HEK293 (cell line): ENCODE data around the gene ZBTB20.

Experiments
- CTCF ChIP-seq: fragments of 450-650 bp; formaldehyde crosslinking; IDR thresholded peaks from 2 replicates; pipeline ENCODE4 v1.5.1; 2016; ENCODE audit warnings: missing biosample characterization, missing genetic modification characterization
- GLI4 ChIP-seq: fragments of 450-650 bp; formaldehyde crosslinking; IDR thresholded peaks from 2 replicates; pipeline ENCODE4 v1.5.1; 2016; ENCODE audit warnings: missing biosample characterization, missing genetic modification characterization
- ZNF132 ChIP-seq: fragments of 450-650 bp; formaldehyde crosslinking; IDR thresholded peaks from 2 replicates; pipeline ENCODE4 v1.5.1; 2017; ENCODE audit warnings: missing biosample characterization, missing genetic modification characterization, borderline replicate concordance
- ZNF777 ChIP-seq: fragments of 450-650 bp; formaldehyde crosslinking; IDR thresholded peaks from 2 replicates; pipeline ENCODE4 v1.5.1; 2017; ENCODE audit warnings: missing biosample characterization, missing genetic modification characterization, borderline replicate concordance

- TF ChIP-seq GLI4 (no peak), CTCF (tag by site-specific recombination) (no peak), ZNF132 (tag by site-specific recombination) (no peak), ZNF777 (tag by site-specific recombination) (no peak)
These were observed 347.3 kb downstream of the ZBTB20 start for GRCh38 chr3:114799816-114800215.
